ENCODE data around the gene DTWD2. TPM values are rescaled to one million over a fixed set of nuclear protein-coding genes. Genes with fewer than 3 reads are reported as not detected.
"Not testable (repeated sequence)": the region's sequence is repeated elsewhere in the genome, so short reads cannot be mapped to it uniquely, and the experiment has no call there.

Gene DTWD2
- total RNA-seq, 5 donors from 2014 or later (not counting 1 experiment from before 2014, with no cell fraction given) = 3.0 to 4.4 (median 3.2) TPM

- H3K27me3 ChIP-seq (replicated peaks in 1 of 2; ENCODE audit: control insufficient read depth in 2 of 2, extremely low read depth in 1 of 2, insufficient read depth in 2 of 2, low read length in 1 of 2); CTCF ChIA-PET; POLR2A ChIA-PET; H3K36me3 ChIP-seq (ENCODE audit: control insufficient read depth in 2 of 2, extremely low read depth in 1 of 2, insufficient read depth in 1 of 2, low read length in 1 of 2); H3K27me3 Mint-ChIP-seq; H3K4me1 ChIP-seq (ENCODE audit: control insufficient read depth in 1 of 2, extremely low read depth in 1 of 2, insufficient read depth in 2 of 2, low read length in 2 of 2); H3K4me1 Mint-ChIP-seq; H3K4me3 Mint-ChIP-seq; H3K4me3 ChIP-seq (ENCODE audit: control insufficient read depth in 1 of 2, extremely low read depth in 1 of 2, low read length in 1 of 2); H3K27ac ChIP-seq (ENCODE audit: low read length); H3K9me3 Mint-ChIP-seq; H3K9me3 ChIP-seq; DNase-seq; ATAC-seq (replicated peaks in 1 of 4); H3K27ac Mint-ChIP-seq: not testable (repeated sequence)
- 96% methylated on average over 3 of the region's 5 CpGs for WGBS (ENCODE audit: insufficient coverage)
- peaks cover 13% of the 10 kb centered on the region for H3K36me3 Mint-ChIP-seq
These were observed 80.8 kb downstream of the DTWD2 start for GRCh38 chr5:118907536-118907935.

- Mint-ChIP-seq H3K27me3 (no peaks in the 10 kb centered on the region), H3K4me1 (no peaks in the 10 kb centered on the region), H3K9me3 (no peaks in the 10 kb centered on the region), H3K4me3 (no peak overlapping the region), H3K27ac (no peak overlapping the region), H3K36me3 (peaks cover 9% of the 10 kb centered on the region)
- Histone ChIP-seq H3K4me1 (ENCODE audit: control insufficient read depth in 1 of 2, extremely low read depth in 1 of 2, insufficient read depth in 2 of 2, low read length in 2 of 2) (no peaks in the 10 kb centered on the region), H3K27me3 (replicated peaks in 1 of 2; ENCODE audit: control insufficient read depth in 2 of 2, extremely low read depth in 1 of 2, insufficient read depth in 2 of 2, low read length in 1 of 2) (no peaks in the 10 kb centered on the region), H3K27ac (ENCODE audit: low read length) (no peak overlapping the region), H3K36me3 (ENCODE audit: control insufficient read depth in 2 of 2, extremely low read depth in 1 of 2, insufficient read depth in 1 of 2, low read length in 1 of 2) (no peaks in the 10 kb centered on the region), H3K9me3 (no peaks in the 10 kb centered on the region), H3K4me3 (ENCODE audit: control insufficient read depth in 1 of 2, extremely low read depth in 1 of 2, low read length in 1 of 2) (no peak overlapping the region)
- ChIA-PET CTCF (no interaction called here), POLR2A (no interaction called here)
- DNase-seq = no peak
- no peak for ATAC-seq (replicated peaks in 1 of 4)
These were observed 81.4 kb downstream of the DTWD2 start for GRCh38 chr5:118906947-118907346.

GRCh38 chr5:118905196-118905595, 83.2 kb downstream of the DTWD2 start:
- no peaks in the 10 kb centered on the region for H3K4me1 Mint-ChIP-seq
- H3K4me3 Mint-ChIP-seq = no peak overlapping the region
- H3K27me3 ChIP-seq (replicated peaks in 1 of 2; ENCODE audit: control insufficient read depth in 2 of 2, extremely low read depth in 1 of 2, insufficient read depth in 2 of 2, low read length in 1 of 2) = no peaks in the 10 kb centered on the region
- H3K4me1 ChIP-seq (ENCODE audit: control insufficient read depth in 1 of 2, extremely low read depth in 1 of 2, insufficient read depth in 2 of 2, low read length in 2 of 2) = no peaks in the 10 kb centered on the region
- no peak overlapping the region for H3K27ac ChIP-seq (ENCODE audit: low read length)
- no peaks in the 10 kb centered on the region for H3K27me3 Mint-ChIP-seq
- H3K4me3 ChIP-seq (ENCODE audit: control insufficient read depth in 1 of 2, extremely low read depth in 1 of 2, low read length in 1 of 2) = no peak overlapping the region
- peaks cover 4% of the 10 kb centered on the region for H3K36me3 Mint-ChIP-seq
- no CpG with 5 or more reads among the region's 1 CpG for WGBS (ENCODE audit: insufficient coverage)
- H3K36me3 ChIP-seq (ENCODE audit: control insufficient read depth in 2 of 2, extremely low read depth in 1 of 2, insufficient read depth in 1 of 2, low read length in 1 of 2) = no peaks in the 10 kb centered on the region
- POLR2A ChIA-PET = no interaction called here
- no peak for ATAC-seq (replicated peaks in 1 of 4)
- no peaks in the 10 kb centered on the region for H3K9me3 ChIP-seq
- CTCF ChIA-PET = no interaction called here
- H3K27ac Mint-ChIP-seq = no peak overlapping the region
- DNase-seq = no peak
- H3K9me3 Mint-ChIP-seq = no peaks in the 10 kb centered on the region

- CTCF ChIA-PET = no interaction called here
- no peak for DNase-seq
These were observed 85.5 kb downstream of the DTWD2 start for GRCh38 chr5:118902656-118903438.

GRCh38 chr5:118894709-118895108, 93.6 kb downstream of the DTWD2 start:
- Histone ChIP-seq H3K36me3 (ENCODE audit: control insufficient read depth in 2 of 2, extremely low read depth in 1 of 2, insufficient read depth in 1 of 2, low read length in 1 of 2) (no peaks in the 10 kb centered on the region), H3K27ac (ENCODE audit: low read length) (no peak overlapping the region), H3K4me1 (ENCODE audit: control insufficient read depth in 1 of 2, extremely low read depth in 1 of 2, insufficient read depth in 2 of 2, low read length in 2 of 2) (no peaks in the 10 kb centered on the region), H3K9me3 (no peaks in the 10 kb centered on the region), H3K27me3 (replicated peaks in 1 of 2; ENCODE audit: control insufficient read depth in 2 of 2, extremely low read depth in 1 of 2, insufficient read depth in 2 of 2, low read length in 1 of 2) (no peaks in the 10 kb centered on the region), H3K4me3 (ENCODE audit: control insufficient read depth in 1 of 2, extremely low read depth in 1 of 2, low read length in 1 of 2) (no peak overlapping the region)
- DNase-seq = no peak
- no peaks in the 10 kb centered on the region for H3K27me3 Mint-ChIP-seq
- peaks cover 0 to 1% (median 0%) of the 10 kb centered on the region in 3 donors for H3K4me1 Mint-ChIP-seq
- POLR2A ChIA-PET = no interaction called here
- CTCF ChIA-PET = interaction anchor here in 1 of 2 donors (0.5 kb wide), 1 partner anchor 21 kb away, joined by 4 read pairs; no protein-coding TSS in a partner anchor
- H3K4me3 Mint-ChIP-seq = no peak overlapping the region
- WGBS (ENCODE audit: insufficient coverage) = no CpG with 5 or more reads among the region's 1 CpG
- H3K27ac Mint-ChIP-seq = no peak overlapping the region
- H3K36me3 Mint-ChIP-seq = peaks cover 11% of the 10 kb centered on the region
- no peak for ATAC-seq (replicated peaks in 1 of 4)
- H3K9me3 Mint-ChIP-seq = no peaks in the 10 kb centered on the region

More at GRCh38 chr5:118902656-118903438, 85.5 kb downstream of the DTWD2 start:
- Histone ChIP-seq H3K27me3 (replicated peaks in 1 of 2; ENCODE audit: control insufficient read depth in 2 of 2, extremely low read depth in 1 of 2, insufficient read depth in 2 of 2, low read length in 1 of 2) (no peaks in the 10 kb centered on the region), H3K4me3 (ENCODE audit: control insufficient read depth in 1 of 2, extremely low read depth in 1 of 2, low read length in 1 of 2) (no peak overlapping the region), H3K4me1 (ENCODE audit: control insufficient read depth in 1 of 2, extremely low read depth in 1 of 2, insufficient read depth in 2 of 2, low read length in 2 of 2) (no peaks in the 10 kb centered on the region), H3K36me3 (ENCODE audit: control insufficient read depth in 2 of 2, extremely low read depth in 1 of 2, insufficient read depth in 1 of 2, low read length in 1 of 2) (no peaks in the 10 kb centered on the region), H3K27ac (ENCODE audit: low read length) (no peak overlapping the region), H3K9me3 (no peaks in the 10 kb centered on the region)
- Mint-ChIP-seq H3K27me3 (no peaks in the 10 kb centered on the region), H3K4me3 (no peak overlapping the region), H3K27ac (no peak overlapping the region), H3K4me1 (no peaks in the 10 kb centered on the region), H3K36me3 (peaks cover 6% of the 10 kb centered on the region), H3K9me3 (no peaks in the 10 kb centered on the region)
- no peak for ATAC-seq (replicated peaks in 1 of 4)
- POLR2A ChIA-PET = no interaction called here

- Mint-ChIP-seq H3K27me3 (no peaks in the 10 kb centered on the region), H3K9me3 (no peaks in the 10 kb centered on the region), H3K4me3 (no peak overlapping the region), H3K4me1 (peaks cover 0 to 1% (median 0%) of the 10 kb centered on the region in 3 donors), H3K27ac (no peak overlapping the region), H3K36me3 (peaks cover 6% of the 10 kb centered on the region)
- DNase-seq (no peak), ATAC-seq (replicated peaks in 1 of 4) (no peak)
- H3K36me3 ChIP-seq (ENCODE audit: control insufficient read depth in 2 of 2, extremely low read depth in 1 of 2, insufficient read depth in 1 of 2, low read length in 1 of 2) = no peaks in the 10 kb centered on the region
- 73% methylated on average over 2 of the region's 2 CpGs for WGBS (ENCODE audit: insufficient coverage)
- no peaks in the 10 kb centered on the region for H3K9me3 ChIP-seq
- H3K27me3 ChIP-seq (replicated peaks in 1 of 2; ENCODE audit: control insufficient read depth in 2 of 2, extremely low read depth in 1 of 2, insufficient read depth in 2 of 2, low read length in 1 of 2) = no peaks in the 10 kb centered on the region
- H3K4me3 ChIP-seq (ENCODE audit: control insufficient read depth in 1 of 2, extremely low read depth in 1 of 2, low read length in 1 of 2) = no peak overlapping the region
- no peaks in the 10 kb centered on the region for H3K4me1 ChIP-seq (ENCODE audit: control insufficient read depth in 1 of 2, extremely low read depth in 1 of 2, insufficient read depth in 2 of 2, low read length in 2 of 2)
- ChIA-PET POLR2A (no interaction called here), CTCF (no interaction called here)
- H3K27ac ChIP-seq (ENCODE audit: low read length) = no peak overlapping the region
These were observed 97.1 kb downstream of the DTWD2 start for GRCh38 chr5:118891252-118891651.

- ATAC-seq (replicated peaks in 1 of 4) (no peak), DNase-seq (no peak)
- Histone ChIP-seq H3K36me3 (ENCODE audit: control insufficient read depth in 2 of 2, extremely low read depth in 1 of 2, insufficient read depth in 1 of 2, low read length in 1 of 2) (no peaks in the 10 kb centered on the region), H3K4me1 (ENCODE audit: control insufficient read depth in 1 of 2, extremely low read depth in 1 of 2, insufficient read depth in 2 of 2, low read length in 2 of 2) (no peaks in the 10 kb centered on the region), H3K27ac (ENCODE audit: low read length) (no peak overlapping the region), H3K27me3 (replicated peaks in 1 of 2; ENCODE audit: control insufficient read depth in 2 of 2, extremely low read depth in 1 of 2, insufficient read depth in 2 of 2, low read length in 1 of 2) (no peaks in the 10 kb centered on the region), H3K9me3 (no peaks in the 10 kb centered on the region), H3K4me3 (ENCODE audit: control insufficient read depth in 1 of 2, extremely low read depth in 1 of 2, low read length in 1 of 2) (no peak overlapping the region)
- ChIA-PET POLR2A (no interaction called here), CTCF (no interaction called here)
- WGBS (ENCODE audit: insufficient coverage) = no CpG with 5 or more reads among the region's 2 CpGs
- Mint-ChIP-seq H3K27ac (no peak overlapping the region), H3K36me3 (peaks cover 4% of the 10 kb centered on the region), H3K27me3 (no peaks in the 10 kb centered on the region), H3K9me3 (no peaks in the 10 kb centered on the region), H3K4me3 (no peak overlapping the region), H3K4me1 (peaks cover 0 to 1% (median 0%) of the 10 kb centered on the region in 3 donors)
These were observed 99.2 kb downstream of the DTWD2 start for GRCh38 chr5:118889165-118889564.

All from T-cell (primary cell).